Measurements from ENCODE around the gene IFT122. TPM values are rescaled to one million over a fixed set of nuclear protein-coding genes. Genes with fewer than 3 reads are reported as not detected.

IFT122 gene
- total and polyA plus RNA-seq, 10 donors = 5.2 to 31.3 (median 18.1) TPM

GRCh38 chr3:129445471-129445870, 5.4 kb downstream of the IFT122 start:
- no peaks in the 10 kb centered on the region for H3K36me3 ChIP-seq
- no peaks in the 10 kb centered on the region for H3K9me3 ChIP-seq
- intact Hi-C loops (cut with DNase I; ENCODE audit: low total_unique reads) = no loop called here
- WGBS, 5 donors = 87 to 94% (median 87%) methylated on average over 3 of the region's 3 CpGs
- H3K4me3 ChIP-seq = no peak overlapping the region
- peak overlapping the region in 1 of 8 donors; percentile 67 for H3K27ac ChIP-seq
- no peak for TF ChIP-seq POLR2A (IDR thresholded peaks at IDR 0.05)
- no peak for TF ChIP-seq POLR2AphosphoS5 (IDR thresholded peaks at IDR 0.05)
- TF ChIP-seq CTCF (IDR thresholded peaks at IDR 0.05 in 8 of 11, conservative IDR thresholded peaks at IDR 0.05 in 3 of 11) = no peak
- no peaks in the 10 kb centered on the region for H3K27me3 ChIP-seq (replicated peaks in 1 of 7)
- H3K4me1 ChIP-seq = peaks cover 21 to 69% (median 33%) of the 10 kb centered on the region in 6 donors
- no peak for DNase-seq

GRCh38 chr3:129446926-129447325, 6.9 kb downstream of the IFT122 start:
- peaks cover 0 to 5% (median 0%) of the 10 kb centered on the region in 6 donors for H3K36me3 ChIP-seq
- WGBS, 5 donors = 71 to 86% (median 83%) methylated on average over 1 of the region's 1 CpG
- H3K27me3 ChIP-seq (replicated peaks in 1 of 7) = no peaks in the 10 kb centered on the region
- TF ChIP-seq POLR2AphosphoS5 (IDR thresholded peaks at IDR 0.05) (no peak), CTCF (IDR thresholded peaks at IDR 0.05 in 8 of 11, conservative IDR thresholded peaks at IDR 0.05 in 3 of 11) (no peak), POLR2A (IDR thresholded peaks at IDR 0.05) (no peak)
- no peaks in the 10 kb centered on the region for H3K9me3 ChIP-seq
- no peak overlapping the region for H3K4me3 ChIP-seq
- intact Hi-C loops (cut with DNase I; ENCODE audit: low total_unique reads) = no loop called here
- no peak overlapping the region for H3K27ac ChIP-seq
- H3K4me1 ChIP-seq = peaks cover 7 to 54% (median 20%) of the 10 kb centered on the region in 6 donors
- no peak for DNase-seq

- 93 to 97% (median 96%) methylated on average over 18 of the region's 18 CpGs for WGBS, 5 donors
- no peak for TF ChIP-seq POLR2AphosphoS5 (IDR thresholded peaks at IDR 0.05)
- no peak for TF ChIP-seq CTCF (IDR thresholded peaks at IDR 0.05 in 8 of 11, conservative IDR thresholded peaks at IDR 0.05 in 3 of 11)
- no peak overlapping the region for H3K27ac ChIP-seq
- peaks cover 0 to 40% (median 10%) of the 10 kb centered on the region in 6 donors for H3K4me1 ChIP-seq
- no peak for DNase-seq
- H3K4me3 ChIP-seq = no peak overlapping the region
- H3K27me3 ChIP-seq (replicated peaks in 1 of 7) = no peaks in the 10 kb centered on the region
- H3K36me3 ChIP-seq = peaks cover 0 to 19% (median 0%) of the 10 kb centered on the region in 6 donors
- H3K9me3 ChIP-seq = no peaks in the 10 kb centered on the region
- intact Hi-C loops (cut with DNase I; ENCODE audit: low total_unique reads) = no loop called here
These were observed 8.3 kb downstream of the IFT122 start for GRCh38 chr3:129448186-129448895.

GRCh38 chr3:129449279-129450115, 9.5 kb downstream of the IFT122 start:
- no peak for DNase-seq
- intact Hi-C loops (cut with DNase I; ENCODE audit: low total_unique reads) = no loop called here
- peaks cover 0 to 27% (median 2%) of the 10 kb centered on the region in 6 donors for H3K36me3 ChIP-seq
- H3K4me3 ChIP-seq = no peak overlapping the region
- no peaks in the 10 kb centered on the region for H3K9me3 ChIP-seq
- H3K27ac ChIP-seq = peak overlapping the region in 3 of 8 donors; percentile 22 to 46 (median 36)
- WGBS, 5 donors = 58 to 73% (median 63%) methylated on average over 5 of the region's 5 CpGs
- H3K27me3 ChIP-seq (replicated peaks in 1 of 7) = no peaks in the 10 kb centered on the region
- TF ChIP-seq CTCF (IDR thresholded peaks at IDR 0.05 in 8 of 11, conservative IDR thresholded peaks at IDR 0.05 in 3 of 11) (no peak), POLR2AphosphoS5 (IDR thresholded peaks at IDR 0.05) (no peak), POLR2A (IDR thresholded peaks at IDR 0.05) (no peak)
- H3K4me1 ChIP-seq = peaks cover 0 to 28% (median 7%) of the 10 kb centered on the region in 6 donors

All from spleen (tissue), 11 donors.